ENCODE data around the gene SEPTIN1. TPM values are rescaled to one million over a fixed set of nuclear protein-coding genes. Genes with fewer than 3 reads are reported as not detected.

SEPTIN1 gene
- total and polyA plus RNA-seq, 9 donors, result 0.46 to 8.2 (median 3.3) TPM

DNA sequence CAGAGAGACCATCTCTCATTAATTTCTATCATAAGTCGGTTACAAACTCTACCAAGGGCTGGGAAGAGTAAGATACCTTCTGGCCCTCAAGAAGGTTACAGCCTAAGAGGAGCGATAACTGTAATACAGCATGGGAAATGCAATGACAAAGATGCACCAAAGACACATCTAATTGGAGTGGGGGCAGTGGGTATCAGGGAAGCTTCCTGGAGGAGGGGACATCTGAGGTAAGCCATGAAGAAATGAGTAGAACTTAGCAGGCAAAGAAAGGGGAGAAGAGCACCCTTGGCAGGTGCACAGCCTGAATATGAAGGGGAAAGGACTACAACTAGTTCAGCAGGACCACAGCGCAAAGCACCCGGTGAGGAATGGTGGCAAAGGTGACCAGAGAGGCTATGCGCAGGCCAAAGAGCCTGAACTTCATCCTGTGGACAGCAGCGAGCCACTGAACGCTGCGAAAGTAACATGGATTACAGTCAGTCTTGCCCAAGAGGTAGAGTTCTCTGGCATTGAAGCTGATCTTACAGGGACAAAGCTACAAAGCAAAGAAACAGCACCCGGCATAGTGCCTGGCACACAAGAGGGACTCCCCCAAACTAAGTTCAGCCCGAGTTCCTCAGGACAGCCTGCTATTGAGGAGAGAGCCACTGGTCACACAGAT, 14.9 kb downstream of the SEPTIN1 start:
- peaks cover 6% of the 10 kb centered on the region for H3K4me1 ChIP-seq (ENCODE audit: insufficient read depth)
- TF ChIP-seq EP300 (IDR thresholded peaks at IDR 0.05), result no peak
- TF ChIP-seq, protein P1, sequence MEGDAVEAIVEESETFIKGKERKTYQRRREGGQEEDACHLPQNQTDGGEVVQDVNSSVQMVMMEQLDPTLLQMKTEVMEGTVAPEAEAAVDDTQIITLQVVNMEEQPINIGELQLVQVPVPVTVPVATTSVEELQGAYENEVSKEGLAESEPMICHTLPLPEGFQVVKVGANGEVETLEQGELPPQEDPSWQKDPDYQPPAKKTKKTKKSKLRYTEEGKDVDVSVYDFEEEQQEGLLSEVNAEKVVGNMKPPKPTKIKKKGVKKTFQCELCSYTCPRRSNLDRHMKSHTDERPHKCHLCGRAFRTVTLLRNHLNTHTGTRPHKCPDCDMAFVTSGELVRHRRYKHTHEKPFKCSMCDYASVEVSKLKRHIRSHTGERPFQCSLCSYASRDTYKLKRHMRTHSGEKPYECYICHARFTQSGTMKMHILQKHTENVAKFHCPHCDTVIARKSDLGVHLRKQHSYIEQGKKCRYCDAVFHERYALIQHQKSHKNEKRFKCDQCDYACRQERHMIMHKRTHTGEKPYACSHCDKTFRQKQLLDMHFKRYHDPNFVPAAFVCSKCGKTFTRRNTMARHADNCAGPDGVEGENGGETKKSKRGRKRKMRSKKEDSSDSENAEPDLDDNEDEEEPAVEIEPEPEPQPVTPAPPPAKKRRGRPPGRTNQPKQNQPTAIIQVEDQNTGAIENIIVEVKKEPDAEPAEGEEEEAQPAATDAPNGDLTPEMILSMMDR (IDR thresholded peaks at IDR 0.05), result no peak
- no peak for TF ChIP-seq POLR2A (IDR thresholded peaks at IDR 0.05)

DNA sequence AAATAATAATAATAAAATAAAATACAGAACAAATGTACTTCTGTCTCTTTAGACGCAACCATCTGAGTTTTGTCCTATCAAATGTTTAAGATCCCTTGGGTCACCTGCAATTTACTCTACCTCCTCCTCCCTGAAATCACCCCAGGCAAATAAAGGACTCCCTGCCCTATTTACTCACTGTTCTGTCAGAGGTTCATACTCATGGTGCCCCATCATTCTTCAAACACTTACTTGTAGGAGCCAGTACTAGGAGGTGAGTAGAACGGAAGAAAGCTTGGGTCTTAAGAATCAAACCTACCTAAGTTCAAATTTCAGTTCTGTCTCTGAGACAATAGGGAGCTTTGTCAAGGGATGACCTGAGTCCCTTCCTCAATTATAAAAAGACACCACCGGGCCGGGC, 15.8 kb downstream of the SEPTIN1 start:
- Histone ChIP-seq H3K27ac (no peak overlapping the region), H3K4me3 (no peak overlapping the region), H3K27me3 (no peaks in the 10 kb centered on the region), H3K36me3 (no peaks in the 10 kb centered on the region), H3K9me3 (no peaks in the 10 kb centered on the region), H3K4me1 (ENCODE audit: insufficient read depth) (peaks cover 5% of the 10 kb centered on the region)
- no peak for DNase-seq
- WGBS, 3 donors, result 74 to 83% (median 75%) methylated on average over 4 of the region's 4 CpGs
- intact Hi-C loops (cut with DNase I), result loop anchor here in 1 of 4 donors (5.0 kb wide), 1 partner anchor 41 kb away; the partner anchor contains the start of gene ZNF771
- TF ChIP-seq, protein P1 (IDR thresholded peaks at IDR 0.05), result no peak
- TF ChIP-seq EP300 (IDR thresholded peaks at IDR 0.05) (no peak), POLR2A (IDR thresholded peaks at IDR 0.05) (no peak)

More for the DNA sequence above, 14.9 kb downstream of the SEPTIN1 start:
- 45 to 62% (median 53%) methylated on average over 10 of the region's 10 CpGs for WGBS, 3 donors
- Histone ChIP-seq H3K27ac (peak overlapping the region in 1 of 2 donors; percentile 25), H3K9me3 (no peaks in the 10 kb centered on the region), H3K4me3 (peak overlapping the region; percentile 72), H3K27me3 (no peaks in the 10 kb centered on the region), H3K36me3 (no peaks in the 10 kb centered on the region)
- intact Hi-C loops (cut with DNase I), result loop anchor here in 1 of 4 donors (5.0 kb wide), 1 partner anchor 40 kb away; the partner anchor contains the start of gene ZNF771
- no peak for DNase-seq

DNA sequence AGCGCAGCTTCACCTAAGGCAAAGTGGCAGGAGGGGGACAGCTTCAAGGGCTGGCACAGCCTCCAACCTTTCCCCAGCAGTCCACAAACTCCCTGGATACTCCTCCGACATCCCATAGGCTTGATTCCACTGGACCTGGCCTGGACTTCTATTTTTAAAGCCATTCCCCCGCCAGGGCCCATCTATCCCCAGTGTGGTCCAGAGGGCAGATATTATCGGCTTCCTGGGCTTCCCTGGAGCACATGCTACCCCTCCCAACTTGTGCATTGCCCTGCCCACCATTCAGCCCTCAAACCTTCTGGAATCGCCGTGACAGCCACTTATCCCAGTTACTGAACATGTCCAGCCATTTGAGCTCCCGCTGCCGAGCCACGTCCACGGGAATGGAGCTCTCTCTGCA, 17.2 kb downstream of the SEPTIN1 start:
- WGBS, 3 donors, result 71 to 82% (median 79%) methylated on average over 10 of the region's 10 CpGs
- intact Hi-C loops (cut with DNase I), result loop anchor here in 1 of 4 donors (5.0 kb wide), 1 partner anchor 42 kb away; the partner anchor contains the start of gene ZNF771

DNA sequence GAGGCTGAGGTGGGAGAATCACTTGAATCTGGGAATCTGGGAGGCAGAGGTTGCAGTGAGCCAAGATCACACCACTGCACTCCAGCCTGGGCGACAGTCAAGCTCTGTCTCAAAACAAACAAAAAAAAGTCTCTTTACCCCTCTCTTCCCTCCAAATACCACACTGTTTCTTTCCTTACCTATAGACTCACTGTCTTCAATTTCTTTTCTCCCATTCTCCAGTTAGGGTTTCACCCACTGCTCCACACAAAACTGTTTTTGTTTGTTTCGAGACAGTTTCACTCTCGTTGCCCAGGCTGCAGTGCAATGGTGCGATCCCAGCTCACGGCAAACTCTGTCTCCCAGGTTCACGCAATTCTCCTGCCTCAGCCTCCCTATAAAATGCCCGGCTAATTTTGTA, 21.2 kb downstream of the SEPTIN1 start:
- 91 to 93% (median 92%) methylated on average over 7 of the region's 7 CpGs for WGBS, 3 donors
- intact Hi-C loops (cut with DNase I), result no loop called here
- peaks cover 3% of the 10 kb centered on the region for H3K4me1 ChIP-seq (ENCODE audit: insufficient read depth)
- no peak for TF ChIP-seq EP300 (IDR thresholded peaks at IDR 0.05)
- H3K27me3 ChIP-seq, result no peaks in the 10 kb centered on the region
- H3K36me3 ChIP-seq, result no peaks in the 10 kb centered on the region
- H3K4me3 ChIP-seq, result no peak overlapping the region
- no peak overlapping the region for H3K27ac ChIP-seq
- no peaks in the 10 kb centered on the region for H3K9me3 ChIP-seq
- no peak for DNase-seq

More for the DNA sequence above, 17.2 kb downstream of the SEPTIN1 start:
- H3K27me3 ChIP-seq, result no peaks in the 10 kb centered on the region
- H3K4me3 ChIP-seq, result no peak overlapping the region
- H3K27ac ChIP-seq, result no peak overlapping the region
- DNase-seq, result no peak
- TF ChIP-seq POLR2A (IDR thresholded peaks at IDR 0.05), result no peak
- no peak for TF ChIP-seq EP300 (IDR thresholded peaks at IDR 0.05)
- TF ChIP-seq, protein P1 (IDR thresholded peaks at IDR 0.05), result no peak
- H3K9me3 ChIP-seq, result no peaks in the 10 kb centered on the region
- H3K4me1 ChIP-seq (ENCODE audit: insufficient read depth), result peaks cover 1% of the 10 kb centered on the region
- no peaks in the 10 kb centered on the region for H3K36me3 ChIP-seq

DNA sequence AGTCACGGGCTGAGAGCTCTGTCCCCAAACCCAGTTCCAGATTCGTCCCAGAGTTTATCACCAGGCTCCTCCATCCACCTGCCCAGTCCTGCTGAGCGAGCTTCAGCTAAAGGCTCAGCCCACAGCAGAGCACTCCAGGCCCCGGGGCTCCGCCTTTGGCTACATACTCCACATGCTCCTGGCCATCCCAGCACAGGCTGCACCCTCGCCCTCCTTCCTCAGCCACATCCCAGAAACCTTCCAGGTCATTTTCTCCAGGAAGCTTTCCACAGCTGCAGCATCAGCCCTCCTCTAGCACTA, 22.5 kb downstream of the SEPTIN1 start:
- no peaks in the 10 kb centered on the region for H3K36me3 ChIP-seq
- H3K4me3 ChIP-seq, result no peak overlapping the region
- intact Hi-C loops (cut with DNase I), result no loop called here
- peaks cover 7% of the 10 kb centered on the region for H3K4me1 ChIP-seq (ENCODE audit: insufficient read depth)
- WGBS, 3 donors, result 72 to 84% (median 77%) methylated on average over 6 of the region's 6 CpGs
- TF ChIP-seq EP300 (IDR thresholded peaks at IDR 0.05) (no peak), POLR2A (IDR thresholded peaks at IDR 0.05) (no peak)
- TF ChIP-seq, protein P1 (IDR thresholded peaks at IDR 0.05), result no peak
- H3K27ac ChIP-seq, result no peak overlapping the region
- H3K27me3 ChIP-seq, result no peaks in the 10 kb centered on the region
- H3K9me3 ChIP-seq, result no peaks in the 10 kb centered on the region
- no peak for DNase-seq
